ENCODE results near the gene RNF181. TPM values are rescaled to one million over a fixed set of nuclear protein-coding genes. Genes with fewer than 3 reads are reported as not detected.
A peak's percentile ranks its signal among the peaks of the same experiment; 100 is the strongest.

Gene RNF181
- total and polyA plus RNA-seq, 2 of the 13 experiments (the other 11 are each of a cell fraction or from before 2014, with no cell fraction given): 224 to 578 TPM

GRCh38 chr2:85593023-85593422, 2.5 kb upstream of the RNF181 start (continued):
- TF ChIP-seq ZBTB34 (CRISPR knock-in tag; IDR thresholded peaks at IDR 0.05) (no peak; the same call in 1 of the 2 replicates), ZMAT3 (CRISPR knock-in tag; conservative IDR thresholded peaks at IDR 0.05) (no peak), TIGD3 (CRISPR knock-in tag; IDR thresholded peaks at IDR 0.05; ENCODE audit: borderline replicate concordance) (no peak), ZSCAN29 (CRISPR knock-in tag; conservative IDR thresholded peaks at IDR 0.05) (no peak), ZNF430 (CRISPR knock-in tag; IDR thresholded peaks at IDR 0.05) (no peak), ZNF230 (CRISPR knock-in tag; IDR thresholded peaks at IDR 0.05) (no peak), GATA4 (IDR thresholded peaks at IDR 0.05; ENCODE audit: borderline replicate concordance, low read depth) (no peak), ZNF660 (CRISPR knock-in tag; IDR thresholded peaks at IDR 0.05; ENCODE audit: borderline replicate concordance, low read depth) (no peak), NAIF1 (CRISPR knock-in tag; IDR thresholded peaks at IDR 0.05; ENCODE audit: borderline replicate concordance) (no peak), MXI1 (IDR thresholded peaks at IDR 0.05; ENCODE audit: borderline replicate concordance, low read depth, low read length) (peak; percentile 61; the same call in 1 of the 3 replicates), ZNF678 (CRISPR knock-in tag; IDR thresholded peaks at IDR 0.05) (no peak), ELF3 (CRISPR knock-in tag; IDR thresholded peaks at IDR 0.05) (peak; percentile 57; the same call in 1 of the 2 replicates), MYC (CRISPR knock-in tag; IDR thresholded peaks at IDR 0.05; ENCODE audit: borderline replicate concordance) (peak; percentile 69; the same call in 1 of the 2 replicates), ZNF652 (CRISPR knock-in tag; IDR thresholded peaks at IDR 0.05; ENCODE audit: borderline replicate concordance, low read depth) (no peak), KLF16 (CRISPR knock-in tag; IDR thresholded peaks at IDR 0.05) (no peak), MXD3 (CRISPR knock-in tag; IDR thresholded peaks at IDR 0.05) (no peak), ARID2 (CRISPR knock-in tag; IDR thresholded peaks at IDR 0.05; ENCODE audit: borderline replicate concordance) (no peak), MAFF (IDR thresholded peaks at IDR 0.05; ENCODE audit: low read depth, low read length) (no peak), ZFYVE20 (CRISPR knock-in tag; IDR thresholded peaks at IDR 0.05; ENCODE audit: borderline replicate concordance, low read depth) (no peak), GABPB1 (CRISPR knock-in tag; IDR thresholded peaks at IDR 0.05) (peak; percentile 40), ZSCAN21 (CRISPR knock-in tag; IDR thresholded peaks at IDR 0.05; ENCODE audit: borderline replicate concordance) (0 out of 2 replicates have a peak, but pooled peaks have one; percentile 40), ZNF556 (CRISPR knock-in tag; IDR thresholded peaks at IDR 0.05; ENCODE audit: borderline replicate concordance) (no peak), ZNF383 (CRISPR knock-in tag; IDR thresholded peaks at IDR 0.05; ENCODE audit: borderline replicate concordance) (no peak)
- TF ChIP-seq, protein P1, sequence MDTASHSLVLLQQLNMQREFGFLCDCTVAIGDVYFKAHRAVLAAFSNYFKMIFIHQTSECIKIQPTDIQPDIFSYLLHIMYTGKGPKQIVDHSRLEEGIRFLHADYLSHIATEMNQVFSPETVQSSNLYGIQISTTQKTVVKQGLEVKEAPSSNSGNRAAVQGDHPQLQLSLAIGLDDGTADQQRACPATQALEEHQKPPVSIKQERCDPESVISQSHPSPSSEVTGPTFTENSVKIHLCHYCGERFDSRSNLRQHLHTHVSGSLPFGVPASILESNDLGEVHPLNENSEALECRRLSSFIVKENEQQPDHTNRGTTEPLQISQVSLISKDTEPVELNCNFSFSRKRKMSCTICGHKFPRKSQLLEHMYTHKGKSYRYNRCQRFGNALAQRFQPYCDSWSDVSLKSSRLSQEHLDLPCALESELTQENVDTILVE (CRISPR knock-in tag; IDR thresholded peaks at IDR 0.05): no peak
- TF ChIP-seq, protein P2, sequence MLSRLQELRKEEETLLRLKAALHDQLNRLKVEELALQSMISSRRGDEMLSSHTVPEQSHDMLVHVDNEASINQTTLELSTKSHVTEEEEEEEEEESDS (CRISPR knock-in tag; IDR thresholded peaks at IDR 0.05; ENCODE audit: borderline replicate concordance): no peak
- TF ChIP-seq, protein P3, sequence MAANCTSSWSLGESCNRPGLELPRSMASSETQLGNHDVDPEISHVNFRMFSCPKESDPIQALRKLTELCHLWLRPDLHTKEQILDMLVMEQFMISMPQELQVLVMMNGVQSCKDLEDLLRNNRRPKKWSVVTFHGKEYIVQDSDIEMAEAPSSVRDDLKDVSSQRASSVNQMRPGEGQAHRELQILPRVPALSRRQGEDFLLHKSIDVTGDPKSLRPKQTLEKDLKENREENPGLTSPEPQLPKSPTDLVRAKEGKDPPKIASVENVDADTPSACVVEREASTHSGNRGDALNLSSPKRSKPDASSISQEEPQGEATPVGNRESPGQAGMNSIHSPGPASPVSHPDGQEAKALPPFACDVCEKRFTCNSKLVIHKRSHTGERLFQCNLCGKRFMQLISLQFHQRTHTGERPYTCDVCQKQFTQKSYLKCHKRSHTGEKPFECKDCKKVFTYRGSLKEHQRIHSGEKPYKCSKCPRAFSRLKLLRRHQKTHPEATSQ (CRISPR knock-in tag; IDR thresholded peaks at IDR 0.05; ENCODE audit: borderline replicate concordance): no peak
